ENCODE results near the gene FGF18. TPM values are rescaled to one million over a fixed set of nuclear protein-coding genes. Genes with fewer than 3 reads are reported as not detected.
"Not testable (repeated sequence)": the region's sequence is repeated elsewhere in the genome, so short reads cannot be mapped to it uniquely, and the experiment has no call there.

The FGF18 gene
- total RNA-seq, 2 experiments from 2014 or later = 0.31 to 0.33 TPM

GRCh38 chr5:171494452-171495121 is 75.1 kb downstream of the FGF18 start:
- POLR2A ChIA-PET = no interaction called here
- TF ChIP-seq CTCF (IDR thresholded peaks at IDR 0.05) = no peak

GRCh38 chr5:171495122-171495700 is 75.8 kb downstream of the FGF18 start:
- Histone ChIP-seq H3K9me3 (ENCODE audit: control insufficient read depth in 1 of 2, insufficient read depth in 1 of 2, low read length in 2 of 2) (no peaks in the 10 kb centered on the region), H3K4me3 (ENCODE audit: low read length) (no peak overlapping the region), H3K27ac (ENCODE audit: low read depth in 1 of 2, low read length in 2 of 2) (no peak overlapping the region), H3K4me1 (ENCODE audit: insufficient read depth, low read length) (no peaks in the 10 kb centered on the region), H3K27me3 (ENCODE audit: control insufficient read depth in 1 of 2, insufficient read depth in 2 of 2, low read length in 2 of 2) (no peaks in the 10 kb centered on the region), H3K36me3 (ENCODE audit: insufficient read depth, low read length) (no peaks in the 10 kb centered on the region)
- H3K36me3 Mint-ChIP-seq (ENCODE audit: low read depth) = no peaks in the 10 kb centered on the region
- ChIA-PET CTCF (no interaction called here), POLR2A (no interaction called here)
- no peaks in the 10 kb centered on the region for H3K4me1 Mint-ChIP-seq (ENCODE audit: low read depth)
- DNase-seq (no peak), ATAC-seq (ENCODE audit: poor library complexity) (no peak)
- intact Hi-C loops (cut with DNase I, micrococcal nuclease) = no loop called here
- no peaks in the 10 kb centered on the region for H3K9me3 Mint-ChIP-seq
- peaks cover 4% of the 10 kb centered on the region for H3K27me3 Mint-ChIP-seq
- no peak for TF ChIP-seq CTCF (IDR thresholded peaks at IDR 0.05)
- H3K27ac Mint-ChIP-seq = no peak overlapping the region
- H3K4me3 Mint-ChIP-seq = no peak overlapping the region

More at GRCh38 chr5:171494452-171495121, 75.1 kb downstream of the FGF18 start:
- intact Hi-C loops (cut with DNase I, micrococcal nuclease) = no loop called here
- Histone ChIP-seq H3K36me3 (ENCODE audit: insufficient read depth, low read length) (no peaks in the 10 kb centered on the region), H3K9me3 (ENCODE audit: control insufficient read depth in 1 of 2, insufficient read depth in 1 of 2, low read length in 2 of 2) (no peaks in the 10 kb centered on the region), H3K4me3 (ENCODE audit: low read length) (no peak overlapping the region), H3K27ac (ENCODE audit: low read depth in 1 of 2, low read length in 2 of 2) (no peak overlapping the region), H3K4me1 (ENCODE audit: insufficient read depth, low read length) (no peaks in the 10 kb centered on the region), H3K27me3 (ENCODE audit: control insufficient read depth in 1 of 2, insufficient read depth in 2 of 2, low read length in 2 of 2) (no peaks in the 10 kb centered on the region)
- no peak for DNase-seq
- Mint-ChIP-seq H3K27me3 (peaks cover 4% of the 10 kb centered on the region), H3K36me3 (ENCODE audit: low read depth) (no peaks in the 10 kb centered on the region), H3K9me3 (no peaks in the 10 kb centered on the region), H3K27ac (no peak overlapping the region), H3K4me3 (no peak overlapping the region), H3K4me1 (ENCODE audit: low read depth) (no peaks in the 10 kb centered on the region)
- no peak for ATAC-seq (ENCODE audit: poor library complexity)
- CTCF ChIA-PET = no interaction called here

GRCh38 chr5:171496456-171496855 is 77.0 kb downstream of the FGF18 start:
- no peak overlapping the region for H3K27ac Mint-ChIP-seq
- H3K4me1 Mint-ChIP-seq (ENCODE audit: low read depth) = no peaks in the 10 kb centered on the region
- no peak for DNase-seq
- Histone ChIP-seq H3K4me1 (ENCODE audit: insufficient read depth, low read length) (no peaks in the 10 kb centered on the region), H3K27me3 (ENCODE audit: control insufficient read depth in 1 of 2, insufficient read depth in 2 of 2, low read length in 2 of 2) (no peaks in the 10 kb centered on the region), H3K27ac (ENCODE audit: low read depth in 1 of 2, low read length in 2 of 2) (no peak overlapping the region), H3K4me3 (ENCODE audit: low read length) (no peak overlapping the region), H3K36me3 (ENCODE audit: insufficient read depth, low read length) (no peaks in the 10 kb centered on the region), H3K9me3 (ENCODE audit: control insufficient read depth in 1 of 2, insufficient read depth in 1 of 2, low read length in 2 of 2) (no peaks in the 10 kb centered on the region)
- ChIA-PET CTCF (no interaction called here), POLR2A (no interaction called here)
- TF ChIP-seq CTCF (IDR thresholded peaks at IDR 0.05) = no peak
- peaks cover 4% of the 10 kb centered on the region for H3K27me3 Mint-ChIP-seq
- no peak for ATAC-seq (ENCODE audit: poor library complexity)
- intact Hi-C loops (cut with DNase I, micrococcal nuclease) = no loop called here
- H3K36me3 Mint-ChIP-seq (ENCODE audit: low read depth) = no peaks in the 10 kb centered on the region
- H3K4me3 Mint-ChIP-seq = no peak overlapping the region
- H3K9me3 Mint-ChIP-seq = no peaks in the 10 kb centered on the region

- ATAC-seq (ENCODE audit: poor library complexity); H3K27me3 Mint-ChIP-seq; CTCF ChIA-PET; H3K27ac ChIP-seq (ENCODE audit: low read depth in 1 of 2, low read length in 2 of 2); H3K4me1 ChIP-seq (ENCODE audit: insufficient read depth, low read length); intact Hi-C loops (cut with DNase I, micrococcal nuclease); H3K27ac Mint-ChIP-seq; H3K4me3 Mint-ChIP-seq; H3K4me3 ChIP-seq (ENCODE audit: low read length); H3K36me3 Mint-ChIP-seq (ENCODE audit: low read depth); H3K36me3 ChIP-seq (ENCODE audit: insufficient read depth, low read length); POLR2A ChIA-PET; H3K4me1 Mint-ChIP-seq (ENCODE audit: low read depth); H3K9me3 Mint-ChIP-seq; H3K27me3 ChIP-seq (ENCODE audit: control insufficient read depth in 1 of 2, insufficient read depth in 2 of 2, low read length in 2 of 2); DNase-seq; H3K9me3 ChIP-seq (ENCODE audit: control insufficient read depth in 1 of 2, insufficient read depth in 1 of 2, low read length in 2 of 2): not testable (repeated sequence)
Measured at GRCh38 chr5:171497494-171497893, 78.0 kb downstream of the FGF18 start.
